GM18868 (cell line): Measurements from ENCODE around the gene DNAJC24.
"Not testable (repeated sequence)": the region's sequence is repeated elsewhere in the genome, so short reads cannot be mapped to it uniquely, and the experiment has no call there.

Experiments
- ATAC-seq: cut with Tn5 transposase; IDR thresholded peaks from one replicate; pipeline ENCODE4 v1.9.1; 2021; ENCODE audit warnings: mild to moderate bottlenecking, moderate library complexity; ENCODE audit not compliant: unreplicated experiment

The DNAJC24 gene, protein sequence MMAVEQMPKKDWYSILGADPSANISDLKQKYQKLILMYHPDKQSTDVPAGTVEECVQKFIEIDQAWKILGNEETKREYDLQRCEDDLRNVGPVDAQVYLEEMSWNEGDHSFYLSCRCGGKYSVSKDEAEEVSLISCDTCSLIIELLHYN

DNA sequence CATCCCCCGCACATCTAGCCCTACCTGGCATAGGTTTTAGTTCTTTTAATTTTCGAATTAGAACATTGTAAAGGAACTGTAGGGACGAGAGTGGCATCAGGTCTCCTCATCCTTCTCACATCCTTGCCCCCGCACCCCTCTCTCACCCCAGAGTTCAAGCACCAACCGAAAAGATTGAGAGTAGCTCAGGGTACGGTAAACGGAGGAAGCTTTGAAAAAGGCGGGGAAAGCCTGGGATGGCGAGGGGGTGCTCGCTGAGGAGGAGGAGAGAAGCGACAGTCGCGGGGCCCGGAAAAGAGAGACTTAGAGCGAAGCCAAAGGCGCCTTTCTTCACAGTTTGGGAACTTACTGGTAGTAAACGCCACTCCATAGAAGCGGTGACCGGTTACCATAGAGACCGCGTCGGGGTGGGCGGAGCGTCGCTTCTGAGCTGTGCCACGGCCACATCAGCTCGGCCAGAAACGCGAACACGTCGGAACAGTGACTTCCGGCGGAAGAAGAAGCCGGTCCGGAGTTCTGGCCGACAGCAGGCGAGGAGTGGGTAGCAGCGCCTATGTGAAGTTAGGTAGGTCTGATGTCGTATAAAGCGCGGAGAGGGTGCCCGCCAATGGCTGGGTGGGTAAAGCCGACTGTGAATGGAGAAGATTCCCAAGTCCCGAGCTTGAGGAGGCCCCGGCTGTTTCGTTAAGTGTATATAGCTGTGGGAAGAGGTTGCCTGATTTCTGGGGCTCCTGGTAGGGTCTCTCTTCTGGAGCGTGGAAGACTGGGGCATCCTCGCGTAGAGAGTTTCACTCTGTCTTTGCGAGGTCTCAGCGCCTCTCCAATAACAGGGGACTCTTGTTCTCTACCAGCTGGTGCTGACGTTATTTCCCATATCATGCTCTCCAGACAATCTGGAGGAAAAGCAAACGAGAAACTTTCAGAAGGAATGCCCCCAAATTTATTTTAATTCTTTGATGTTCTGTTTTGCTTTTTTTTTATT, at the start of gene DNAJC24, which contains the start of gene DCDC1:
TSS of gene DNAJC24 (plus strand) at position 513 of the 982 bp plus-strand sequence. CDS start 889 bp downstream, outside the sequence.
TSS of gene DCDC1 (minus strand) at position 392 of the 982 bp plus-strand sequence. CDS start 41,459 bp downstream, outside the sequence.
- peak; percentile 98 for ATAC-seq

DNA sequence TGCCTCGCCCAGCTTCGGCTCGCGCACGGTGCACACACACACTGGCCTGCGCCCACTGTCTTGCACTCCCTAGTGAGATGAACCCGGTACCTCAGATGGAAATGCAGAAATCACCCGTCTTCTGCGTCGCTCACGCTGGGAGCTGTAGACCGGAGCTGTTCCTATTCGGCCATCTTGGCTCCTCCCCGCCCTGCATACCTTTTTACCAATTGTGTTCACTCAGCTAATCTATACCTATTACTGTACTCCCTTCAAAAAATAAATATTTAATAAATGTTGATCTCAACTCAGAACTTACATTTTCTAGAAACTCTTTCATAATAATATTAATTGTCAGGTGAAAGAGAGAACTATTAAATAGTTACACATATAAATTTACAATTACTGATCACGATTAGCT, 48.2 kb upstream of the DNAJC24 start:
- not testable (repeated sequence) for ATAC-seq

DNA sequence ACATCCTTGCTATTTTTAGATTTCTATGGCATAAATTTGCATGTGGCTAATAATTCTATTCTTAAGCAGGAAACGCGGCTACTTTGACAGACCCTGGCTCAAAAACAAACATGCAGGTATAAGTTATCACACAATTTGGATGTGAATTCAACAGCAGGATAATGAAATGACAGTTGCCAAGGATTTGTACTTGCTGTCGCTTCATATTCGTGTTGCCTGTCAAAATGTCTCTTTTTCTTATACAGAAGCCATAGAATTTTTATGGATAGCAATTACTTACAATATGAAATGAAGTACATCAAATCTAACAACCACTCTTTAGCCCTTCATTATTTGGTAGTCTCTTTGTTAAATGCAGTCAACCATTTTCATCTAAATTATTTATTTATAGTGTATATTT, 46.5 kb upstream of the DNAJC24 start:
- no peak for ATAC-seq

DNA sequence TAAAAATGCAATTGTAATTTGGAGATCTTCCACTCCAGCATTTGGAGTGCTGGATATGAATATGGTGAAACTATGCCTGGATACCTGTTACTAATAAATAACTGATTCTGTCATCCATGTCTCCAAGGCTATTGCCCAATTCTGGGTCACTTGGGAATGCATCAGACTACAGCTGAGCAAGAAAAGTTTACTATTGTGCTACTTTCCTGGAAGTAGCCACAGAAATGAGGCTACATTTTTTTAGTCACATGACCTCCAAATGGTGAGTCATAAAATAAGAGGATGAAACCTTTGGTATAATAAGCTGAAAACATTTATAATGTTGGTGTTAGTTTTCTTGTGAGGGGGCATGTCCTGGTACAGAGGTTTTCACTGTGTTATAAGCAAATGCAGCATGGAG, 44.5 kb upstream of the DNAJC24 start:
- no peak for ATAC-seq

DNA sequence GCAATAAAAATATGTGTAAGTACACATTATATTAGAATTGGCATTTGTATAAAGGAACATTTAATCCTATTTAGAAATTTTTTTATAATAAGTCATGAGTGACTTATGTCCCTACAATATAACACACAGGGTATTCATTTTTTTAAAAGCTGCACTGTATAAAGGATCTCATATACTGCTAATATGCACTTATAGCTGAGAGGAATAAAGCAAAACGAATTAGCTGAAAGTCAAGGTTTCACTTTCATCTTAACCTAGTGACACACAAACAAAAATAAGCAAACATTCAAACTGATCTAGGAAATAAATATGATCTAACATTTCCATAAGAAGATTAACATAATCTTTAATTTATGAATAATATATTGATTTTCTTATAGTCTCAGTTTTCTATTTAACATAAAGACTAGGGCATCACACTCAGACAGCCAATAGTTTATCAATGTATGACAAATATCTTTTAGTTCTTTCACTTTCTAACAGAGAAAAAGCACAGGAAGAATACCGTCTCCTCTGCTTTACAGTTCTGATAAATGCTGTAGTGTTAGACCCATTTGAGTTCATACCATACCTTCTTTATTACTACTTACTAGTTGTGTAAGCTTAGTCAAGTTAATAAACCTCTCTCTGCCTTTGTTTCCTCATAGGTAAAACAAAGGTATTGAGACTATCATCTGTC, 43.1 kb upstream of the DNAJC24 start:
- peak; percentile 55 for ATAC-seq

DNA sequence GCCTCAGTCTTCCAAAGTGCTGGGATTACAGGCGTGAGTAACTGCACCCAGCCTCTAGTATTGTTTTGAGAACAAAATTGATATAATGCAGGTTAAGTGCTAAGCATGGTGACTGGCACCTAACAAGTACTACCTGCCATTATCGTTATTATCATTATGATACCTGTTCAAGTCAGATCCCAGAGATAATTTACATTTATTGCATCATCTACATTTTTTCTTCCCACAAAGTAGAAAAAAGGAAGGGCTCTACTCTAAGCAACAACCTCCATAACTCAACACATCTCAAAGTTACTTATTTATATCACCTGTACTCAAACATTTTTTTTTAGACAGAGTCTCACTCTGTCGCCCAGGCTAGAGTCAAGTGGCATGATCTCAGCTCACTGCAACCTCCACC, 42.2 kb upstream of the DNAJC24 start:
- ATAC-seq: no peak

DNA sequence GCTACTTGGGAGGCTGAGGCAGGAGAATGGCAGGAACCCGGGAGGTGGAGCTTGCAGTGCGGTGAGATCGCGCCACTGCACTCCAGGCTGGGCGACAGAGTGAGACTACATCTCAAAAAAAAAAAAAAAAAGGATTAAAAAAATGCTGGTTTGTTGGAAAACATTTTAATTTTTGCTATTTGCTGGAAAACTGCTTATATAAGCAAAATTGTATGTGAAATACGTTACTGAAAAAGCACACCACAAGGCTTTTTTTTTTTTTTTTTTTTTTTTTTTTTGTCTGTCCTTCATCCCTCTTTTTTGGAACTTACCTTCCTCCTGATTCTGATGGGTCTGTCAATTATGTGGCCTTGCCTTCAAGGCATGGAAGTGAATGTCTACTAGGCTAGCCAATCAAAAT, 41.0 kb upstream of the DNAJC24 start:
- ATAC-seq: no peak

DNA sequence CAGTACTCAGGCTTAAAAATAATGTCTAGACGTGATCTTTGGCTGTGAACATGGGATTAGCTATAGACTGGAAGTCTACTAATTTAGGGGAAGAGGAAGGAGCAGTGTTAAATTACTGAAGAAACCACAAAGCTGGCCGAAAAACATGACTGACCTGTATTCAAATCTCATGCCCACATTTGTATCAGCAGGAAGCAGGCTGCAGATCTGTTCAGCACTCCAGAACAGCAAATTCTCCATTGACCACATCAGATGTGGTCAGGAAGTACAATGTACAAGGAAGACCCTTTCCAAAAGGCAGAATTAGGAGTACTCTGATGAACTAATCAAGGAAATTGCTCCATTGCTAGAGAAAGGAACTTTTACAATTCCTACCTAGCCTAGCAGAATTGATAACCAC, 31.9 kb upstream of the DNAJC24 start:
- no peak for ATAC-seq

DNA sequence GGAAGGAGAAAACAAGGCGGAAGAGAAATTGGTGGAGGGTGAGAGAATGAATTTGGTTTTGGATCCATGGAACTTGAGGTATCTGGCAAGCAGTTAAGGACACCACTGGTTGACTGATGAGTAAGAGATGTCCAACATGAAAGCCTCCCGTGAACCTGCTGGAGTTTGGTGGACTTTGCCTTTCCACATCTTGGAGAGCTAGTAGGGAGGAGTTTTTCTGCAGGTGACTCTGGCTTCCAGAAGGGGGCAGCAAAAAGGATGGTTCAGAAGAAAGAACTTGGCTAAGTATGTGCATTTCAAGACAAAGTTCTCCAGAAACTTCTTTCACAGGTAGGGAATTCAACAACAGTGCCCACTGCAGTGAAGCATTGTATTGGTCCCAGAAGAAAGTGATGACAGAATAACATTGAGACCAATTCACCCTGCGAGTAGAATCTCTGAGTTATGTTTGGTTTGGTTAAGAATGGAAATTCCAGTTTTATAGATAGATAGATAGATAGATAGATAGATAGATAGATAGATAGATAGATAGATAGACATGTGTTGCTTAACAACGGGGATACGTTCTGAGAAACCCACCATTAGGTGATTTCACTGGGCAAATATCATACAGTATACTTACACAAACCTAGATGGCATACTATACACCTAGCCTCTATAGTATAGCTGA, 28.6 kb upstream of the DNAJC24 start:
- ATAC-seq: peak; percentile 63

DNA sequence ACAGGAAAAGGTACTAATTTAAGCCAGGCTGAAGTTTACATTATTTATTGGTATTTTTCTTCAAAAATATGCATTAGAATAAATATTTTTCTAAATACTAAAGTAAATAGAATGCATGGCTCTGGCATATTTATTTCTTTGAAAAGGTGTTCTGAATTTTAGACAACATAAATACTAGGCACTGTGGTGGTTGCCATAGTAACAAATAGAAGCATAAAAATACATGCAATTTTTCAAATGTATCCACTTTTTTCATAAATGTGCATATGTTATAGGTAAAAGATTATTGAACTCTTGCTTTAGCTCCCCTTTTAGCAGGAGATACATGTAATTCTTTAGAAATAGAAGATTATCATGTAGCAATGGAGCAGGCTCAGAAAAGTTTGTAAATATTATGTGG, 18.5 kb upstream of the DNAJC24 start:
- no peak for ATAC-seq

DNA sequence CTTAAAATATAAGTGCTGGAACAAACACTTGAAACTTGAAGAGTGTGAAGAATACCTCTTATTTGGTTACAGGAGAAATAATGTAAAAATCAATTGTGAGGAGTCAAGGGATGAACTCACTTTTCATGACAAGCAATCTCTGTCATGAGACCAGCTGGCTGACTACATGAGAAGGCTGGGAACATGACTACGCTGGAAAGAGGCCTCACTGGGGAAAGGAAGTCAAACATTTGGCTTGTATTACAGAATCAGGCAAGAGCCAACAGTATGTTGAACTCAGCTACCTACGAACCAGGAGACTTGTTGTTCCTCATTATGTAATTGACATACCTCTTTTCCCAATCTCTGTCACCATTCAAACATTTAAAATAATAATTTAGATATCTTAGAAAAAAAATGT, 14.5 kb upstream of the DNAJC24 start:
- ATAC-seq: no peak

DNA sequence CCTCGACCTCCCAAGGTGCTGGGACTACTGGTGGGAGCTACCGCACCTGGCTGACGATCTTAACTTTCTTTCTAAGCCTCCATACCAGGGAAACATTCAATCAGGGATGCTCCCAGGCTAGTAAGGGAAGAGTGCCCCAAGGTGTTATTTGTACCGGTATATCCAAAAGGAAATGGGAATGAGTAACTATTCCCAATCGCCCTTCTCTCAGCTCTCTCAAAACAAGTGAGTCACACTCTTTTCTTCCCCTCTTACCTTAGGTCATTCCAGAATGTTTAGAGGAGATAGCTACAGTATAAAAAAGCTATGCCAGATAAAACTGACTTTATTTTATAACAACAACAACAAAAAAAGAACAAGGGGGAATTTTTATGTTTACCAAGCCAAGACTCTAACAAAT, 13.8 kb upstream of the DNAJC24 start:
- no peak for ATAC-seq

DNA sequence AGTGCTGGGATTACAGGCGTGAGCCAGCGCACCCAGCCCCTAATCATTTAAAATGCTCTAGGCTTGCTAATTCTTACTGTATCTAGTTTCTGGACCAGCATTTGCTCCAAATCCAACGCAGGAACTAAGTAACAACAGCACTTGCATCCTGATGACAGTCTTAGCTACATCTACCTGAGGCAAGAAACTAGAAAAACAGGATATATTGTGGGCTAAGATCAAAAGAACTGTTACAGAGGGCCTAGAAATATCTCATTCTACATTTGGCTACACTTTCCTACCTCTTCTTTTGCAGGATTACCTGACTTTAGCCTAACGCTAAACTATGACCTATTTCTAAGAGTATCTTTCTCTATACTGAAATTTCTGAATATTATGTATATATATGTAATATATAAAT, 7.9 kb upstream of the DNAJC24 start:
- ATAC-seq: no peak

DNA sequence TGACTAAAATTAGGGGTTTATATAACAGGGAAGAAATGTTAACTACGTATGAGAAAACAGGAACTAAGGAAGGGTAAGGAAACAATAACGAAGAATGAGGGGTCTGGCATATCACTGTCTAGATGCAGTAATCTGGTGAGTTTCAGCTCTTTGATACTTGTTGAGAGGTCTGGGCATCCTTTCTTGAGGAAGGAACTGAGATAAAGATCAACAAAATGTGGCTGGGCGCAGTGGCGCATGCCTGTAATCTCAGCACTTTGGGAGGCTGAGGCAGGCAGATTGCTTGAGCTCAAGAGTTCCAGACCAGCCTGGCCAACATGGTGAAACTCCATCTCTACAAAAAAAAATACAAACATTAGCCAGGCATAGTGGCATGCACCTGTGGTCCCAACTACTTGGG, 2.9 kb upstream of the DNAJC24 start:
- no peak for ATAC-seq

DNA sequence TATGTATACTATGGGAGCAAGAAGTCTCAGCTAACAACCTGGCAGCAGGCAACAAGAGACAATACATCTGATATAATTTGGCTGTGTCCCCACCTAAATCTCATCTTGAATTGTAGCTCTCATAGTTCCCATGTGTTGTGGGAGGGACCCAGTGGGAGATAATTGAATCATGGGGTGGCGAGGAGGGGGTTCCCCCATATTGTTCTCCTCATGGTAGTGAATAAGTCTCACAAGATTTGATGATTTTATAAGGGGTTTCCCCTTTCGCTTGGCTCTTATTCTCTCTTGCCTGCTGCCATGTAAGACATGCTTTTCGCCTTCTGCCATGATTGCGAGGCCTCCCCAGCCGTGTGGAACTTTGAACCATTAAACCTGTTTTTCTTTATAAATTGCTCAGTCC, 6.2 kb downstream of the DNAJC24 start:
- no peak for ATAC-seq

DNA sequence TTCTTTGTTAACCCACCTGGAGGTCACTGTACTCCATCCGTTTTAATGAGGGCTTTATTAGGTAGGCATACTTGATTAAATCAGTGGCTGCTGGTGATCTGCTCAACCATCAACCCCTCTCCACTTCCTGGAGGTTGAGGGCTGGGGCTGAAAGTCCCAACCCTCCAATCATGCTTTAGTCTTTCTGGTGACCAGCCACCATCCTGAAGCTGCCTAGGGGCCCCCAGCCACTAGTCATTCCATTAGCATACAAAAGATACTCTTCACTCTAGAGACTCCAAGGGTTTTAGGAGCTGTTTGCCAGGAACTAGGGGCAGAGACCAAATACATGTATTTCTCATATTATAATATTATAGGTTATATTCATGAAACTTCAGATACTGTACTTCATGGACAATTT, 13.5 kb downstream of the DNAJC24 start:
- no peak for ATAC-seq

DNA sequence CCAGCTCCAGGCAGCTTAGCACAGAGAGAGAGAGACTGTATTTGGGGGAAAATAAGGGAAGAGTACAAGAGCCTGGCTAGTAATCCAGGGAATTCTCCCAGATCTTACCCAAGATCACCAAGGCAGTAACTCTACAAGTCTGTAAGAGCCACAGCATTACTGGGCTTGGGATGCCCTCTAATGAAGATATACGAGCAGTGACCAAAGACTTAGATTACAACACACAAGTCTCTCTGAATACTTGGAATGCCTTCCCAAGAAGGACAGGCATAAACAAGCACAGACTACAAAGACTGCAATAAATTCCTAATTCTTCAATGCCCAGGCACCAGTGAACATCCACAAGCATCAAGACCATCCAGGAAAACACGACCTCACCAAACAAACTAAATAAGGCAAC, 17.7 kb downstream of the DNAJC24 start:
- no peak for ATAC-seq

DNA sequence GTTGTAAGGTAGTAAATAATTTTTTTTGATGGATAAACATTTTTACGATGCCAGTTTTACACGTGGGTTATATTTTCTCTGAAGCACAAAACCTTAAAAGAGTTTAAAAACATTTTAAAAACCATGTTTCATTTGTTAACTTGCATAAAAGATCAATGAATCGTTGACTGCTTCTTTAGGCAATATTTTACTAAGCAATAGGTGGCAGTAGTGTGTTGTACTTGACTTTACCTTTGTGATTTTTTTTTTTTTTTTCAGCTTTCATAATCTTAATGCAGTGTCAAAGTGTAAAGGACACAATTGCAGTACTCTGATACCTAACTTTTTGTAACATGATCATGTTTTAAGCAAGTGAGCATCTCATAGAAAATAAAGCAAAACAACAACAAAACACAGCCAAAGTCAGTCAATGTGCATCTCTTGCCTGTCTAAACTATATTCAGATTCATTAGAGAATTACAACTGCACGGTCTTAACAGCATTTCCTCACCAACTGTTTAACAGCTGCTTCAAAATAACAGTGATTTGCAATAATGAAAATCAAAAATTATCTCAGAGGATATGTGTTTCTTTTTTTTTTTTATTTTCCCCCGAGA, 27.7 kb downstream of the DNAJC24 start:
- peak; percentile 62 for ATAC-seq

DNA sequence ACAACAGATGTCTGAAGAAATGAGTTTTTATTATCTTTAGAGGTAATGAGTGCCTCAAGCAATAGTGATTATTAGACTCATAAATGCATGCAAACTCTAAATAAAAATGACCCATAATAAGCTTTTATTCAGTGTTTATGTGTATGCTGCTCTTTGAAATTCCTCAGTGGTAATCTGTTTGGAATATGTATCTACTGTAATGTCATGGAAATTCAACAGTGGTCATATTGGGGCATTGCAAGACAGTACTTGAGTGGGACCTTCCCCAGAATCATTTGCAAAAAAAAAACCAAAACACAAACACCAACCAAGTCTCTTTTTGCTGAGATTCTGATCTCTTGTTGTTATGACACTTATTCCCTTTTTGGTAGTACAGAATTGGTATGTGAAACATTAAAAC, 35.0 kb downstream of the DNAJC24 start:
- no peak for ATAC-seq

DNA sequence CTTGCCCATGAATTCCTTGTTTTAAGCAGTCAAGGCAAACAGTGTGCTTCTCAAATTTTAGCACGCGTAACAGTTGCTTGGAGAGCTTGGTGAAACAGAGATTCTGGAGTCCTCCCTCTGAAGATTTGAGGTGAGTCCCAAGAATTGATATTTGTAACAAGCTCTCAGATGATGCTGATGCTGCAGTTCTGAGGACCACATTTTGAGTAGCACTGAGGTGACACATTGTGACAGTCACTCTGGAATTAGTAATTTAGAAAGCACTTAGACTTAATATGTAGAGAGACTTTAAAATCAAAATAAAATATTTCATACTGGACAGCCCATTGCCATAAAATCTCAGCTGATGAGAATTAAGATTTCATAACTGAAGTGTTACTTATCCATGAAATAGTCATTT, 38.5 kb downstream of the DNAJC24 start:
- no peak for ATAC-seq

DNA sequence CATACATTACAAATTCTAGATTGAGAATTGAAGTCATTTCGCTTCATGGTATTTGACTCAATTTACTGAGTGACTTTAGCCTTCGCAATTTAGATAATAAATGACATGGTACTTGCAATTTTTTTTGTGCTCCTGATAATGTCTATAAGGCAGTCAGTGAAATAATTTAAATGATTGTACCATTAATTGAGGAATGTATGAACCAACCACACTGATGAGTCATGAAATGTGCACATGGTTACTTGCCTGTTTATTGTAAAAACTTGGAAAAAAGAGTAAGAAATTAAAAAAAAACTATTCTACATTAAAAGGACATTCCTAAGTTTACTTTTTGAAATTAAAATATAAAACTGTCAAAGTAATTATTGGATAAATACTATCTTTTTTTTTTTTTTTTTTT, 43.3 kb downstream of the DNAJC24 start:
- no peak for ATAC-seq
